HG02870 (cell line): Measurements from ENCODE around the gene PRCC.

Source experiments
- ATAC-seq: cut with Tn5 transposase; IDR thresholded peaks from one replicate; pipeline ENCODE4 v1.9.1; 2021; ENCODE audit warnings: mild to moderate bottlenecking, moderate library complexity; ENCODE audit not compliant: unreplicated experiment

Gene PRCC

DNA sequence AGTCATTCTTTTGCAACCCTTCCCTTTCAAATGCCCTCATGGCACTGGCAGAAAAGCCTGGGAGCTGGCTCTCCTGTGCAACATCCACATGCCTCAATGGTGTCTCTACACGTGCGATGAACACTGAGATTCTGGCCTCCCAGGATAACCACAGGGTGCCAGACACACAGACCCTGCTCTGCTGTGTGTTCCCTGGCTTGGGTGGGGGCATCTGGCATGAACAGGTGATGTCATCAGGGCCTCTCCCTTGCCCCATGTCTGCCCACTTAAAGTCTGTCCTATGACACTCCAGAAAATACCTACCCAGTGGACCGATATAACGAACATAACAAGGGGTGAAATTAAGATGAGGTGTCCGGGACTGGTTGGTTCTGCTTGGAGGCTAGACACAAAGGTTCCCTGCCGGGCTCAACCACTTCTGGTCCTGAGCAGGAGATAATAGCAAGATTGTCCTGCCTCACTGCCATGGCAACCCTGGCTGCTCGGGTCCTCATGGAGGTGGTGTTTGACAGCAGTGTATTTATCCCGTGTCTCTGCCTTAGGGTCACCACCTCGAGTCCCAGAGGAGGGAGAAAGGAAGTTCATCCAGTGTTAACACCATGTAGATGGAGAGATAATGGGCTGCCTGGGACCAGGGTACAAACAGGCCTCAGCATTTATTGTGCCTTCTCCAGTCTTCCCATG is 72.2 kb downstream of the PRCC start:
- ATAC-seq: no peak

DNA sequence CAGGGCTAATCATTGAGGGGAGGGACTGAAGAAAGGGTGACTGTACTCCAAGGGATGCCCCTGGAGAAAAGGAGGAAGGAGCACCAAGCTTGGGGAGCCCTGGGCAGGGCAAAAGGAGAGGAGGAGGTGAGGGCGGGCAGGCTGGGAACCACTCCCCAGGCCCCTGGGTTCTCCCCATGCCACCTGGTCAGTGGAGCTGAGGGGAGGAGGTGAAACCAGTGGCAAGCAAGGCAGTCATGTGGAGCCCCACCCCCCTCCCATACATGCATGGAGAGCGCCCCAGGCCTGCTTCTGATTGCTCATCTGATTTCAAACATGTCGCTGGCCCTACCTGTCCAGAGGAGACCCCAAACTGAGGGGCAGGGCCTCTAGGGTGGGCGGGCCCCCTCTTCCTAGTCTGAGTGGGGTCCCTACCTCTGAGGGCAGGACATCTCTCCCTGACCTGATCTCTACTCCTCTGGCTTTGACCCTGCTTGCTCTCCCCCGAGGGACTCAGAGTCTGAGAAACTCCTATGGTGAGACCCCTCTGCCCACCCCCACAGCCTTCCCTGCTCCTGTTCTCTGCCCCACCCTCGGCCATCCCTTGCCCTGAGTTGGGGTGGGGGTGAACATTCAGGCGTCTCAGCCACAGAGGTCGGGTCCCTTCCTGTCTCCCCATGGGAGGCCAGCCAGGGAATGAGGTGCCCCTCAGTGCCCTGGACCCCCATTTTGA is 73.0 kb downstream of the PRCC start:
- ATAC-seq: no peak

DNA sequence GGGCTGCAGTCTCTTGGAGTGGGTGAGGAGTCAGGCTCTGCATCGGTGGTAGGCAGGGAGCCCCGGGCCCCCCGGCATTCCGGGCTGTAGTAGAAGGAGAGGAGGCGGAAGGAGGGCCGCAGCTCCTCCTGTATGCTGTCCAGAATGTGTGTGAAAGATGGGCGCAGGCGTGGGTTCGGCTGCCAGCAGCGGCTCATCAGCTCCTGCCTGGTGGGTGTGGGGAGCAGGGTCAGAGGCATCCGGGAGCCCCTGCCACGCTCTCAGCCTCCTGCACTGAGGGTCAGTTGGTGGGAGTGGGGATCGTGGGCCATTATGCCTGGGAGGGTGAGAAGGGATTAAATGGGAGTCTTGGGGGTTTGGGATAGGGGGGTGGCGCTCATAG is 73.6 kb downstream of the PRCC start:
- ATAC-seq: no peak

DNA sequence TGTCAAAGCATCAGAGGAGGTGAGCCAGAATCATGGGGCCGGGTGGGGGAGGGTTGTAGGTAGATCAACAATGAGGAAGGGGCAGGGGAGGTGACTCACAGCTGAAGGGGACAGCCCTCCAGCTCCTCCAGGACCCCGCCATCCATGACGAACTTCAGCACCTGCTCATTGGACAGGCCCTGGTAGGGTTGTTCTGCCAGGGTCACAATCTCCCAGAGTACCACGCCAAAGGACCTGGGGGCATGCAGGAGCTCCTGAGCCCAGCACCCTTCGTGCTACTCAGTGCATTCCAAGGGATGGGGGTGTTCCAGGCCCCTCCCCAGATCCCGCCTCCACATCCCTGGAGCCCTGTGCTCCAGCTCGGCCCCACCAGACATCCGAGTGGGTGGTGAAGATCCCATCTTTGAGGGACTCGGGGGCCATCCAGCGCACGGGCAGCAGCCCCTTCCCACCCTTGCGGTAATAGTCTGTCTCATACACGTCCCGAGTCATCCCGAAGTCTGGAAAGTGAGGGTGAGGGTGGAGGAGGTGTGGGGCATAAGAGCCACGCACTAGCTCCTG is 74.0 kb downstream of the PRCC start:
- ATAC-seq: no peak

DNA sequence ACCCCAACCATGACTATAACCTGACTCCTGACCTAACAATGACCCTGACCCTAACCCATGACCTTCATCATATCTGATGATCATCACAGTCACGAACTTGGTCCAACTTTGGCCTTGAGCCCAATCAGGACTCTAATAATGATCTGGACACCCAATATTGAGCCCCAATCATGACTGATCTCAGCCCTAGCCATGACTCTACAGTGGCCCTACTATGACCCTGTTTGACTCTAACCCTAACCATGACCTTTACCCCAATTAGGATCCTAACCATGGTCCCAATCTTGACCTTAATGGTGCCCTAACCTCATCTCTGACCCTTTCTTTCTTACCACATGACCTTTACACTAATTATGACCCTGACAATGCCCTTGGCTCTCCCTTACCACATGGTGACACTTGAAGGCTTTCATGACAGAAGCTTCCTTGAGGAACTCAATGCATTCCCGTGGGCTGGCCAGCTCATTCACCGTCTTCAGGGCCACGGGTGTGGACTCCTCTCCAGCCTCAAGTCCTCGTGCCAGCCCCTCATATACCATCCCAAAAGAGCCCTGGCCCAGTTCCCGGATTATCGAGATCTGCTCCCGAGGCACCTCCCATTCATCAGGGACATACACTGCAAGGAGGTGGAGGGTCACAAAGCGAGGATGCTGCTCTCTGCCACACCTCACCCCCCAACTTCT is 75.4 kb downstream of the PRCC start:
- ATAC-seq: no peak

DNA sequence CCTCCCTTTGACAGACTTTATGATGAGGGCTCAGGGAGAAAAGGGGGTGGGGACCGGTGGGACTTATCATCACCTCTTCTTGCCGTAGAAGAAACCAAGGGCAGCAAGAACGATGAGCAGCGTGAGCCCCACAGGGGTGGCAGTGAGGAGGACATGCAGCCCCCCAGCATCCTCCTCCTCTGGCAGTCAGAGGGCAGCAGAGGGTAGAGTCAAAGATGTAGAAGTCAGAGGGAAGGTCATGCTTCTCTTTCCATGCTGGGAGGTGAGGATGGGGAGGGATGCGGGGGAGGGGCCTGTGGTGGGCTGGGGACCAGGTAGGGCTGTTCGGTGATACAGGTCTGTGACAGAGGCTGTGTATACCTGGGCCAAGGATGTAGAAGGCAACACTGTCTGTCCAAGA is 76.8 kb downstream of the PRCC start:
- ATAC-seq: no peak

DNA sequence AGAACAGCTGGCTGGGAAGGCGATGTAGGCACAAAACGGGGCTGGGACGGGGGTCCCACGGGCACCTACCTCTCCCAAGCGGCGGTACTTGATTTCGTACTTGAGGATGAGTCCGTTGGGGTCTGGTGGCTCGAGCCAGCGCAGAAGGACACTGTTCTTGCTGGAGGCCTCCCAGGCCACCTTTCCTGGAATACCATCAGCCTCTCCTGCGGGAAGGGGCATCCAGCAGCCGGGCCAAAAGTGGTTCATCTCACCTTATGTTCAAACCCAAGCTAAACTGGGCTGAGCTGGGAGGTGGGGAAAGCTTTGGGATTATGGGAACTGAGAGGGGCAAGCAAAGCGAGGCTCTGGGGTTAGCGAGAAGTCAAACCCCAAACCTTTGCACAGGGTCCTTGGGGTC is 77.3 kb downstream of the PRCC start:
- no peak for ATAC-seq

DNA sequence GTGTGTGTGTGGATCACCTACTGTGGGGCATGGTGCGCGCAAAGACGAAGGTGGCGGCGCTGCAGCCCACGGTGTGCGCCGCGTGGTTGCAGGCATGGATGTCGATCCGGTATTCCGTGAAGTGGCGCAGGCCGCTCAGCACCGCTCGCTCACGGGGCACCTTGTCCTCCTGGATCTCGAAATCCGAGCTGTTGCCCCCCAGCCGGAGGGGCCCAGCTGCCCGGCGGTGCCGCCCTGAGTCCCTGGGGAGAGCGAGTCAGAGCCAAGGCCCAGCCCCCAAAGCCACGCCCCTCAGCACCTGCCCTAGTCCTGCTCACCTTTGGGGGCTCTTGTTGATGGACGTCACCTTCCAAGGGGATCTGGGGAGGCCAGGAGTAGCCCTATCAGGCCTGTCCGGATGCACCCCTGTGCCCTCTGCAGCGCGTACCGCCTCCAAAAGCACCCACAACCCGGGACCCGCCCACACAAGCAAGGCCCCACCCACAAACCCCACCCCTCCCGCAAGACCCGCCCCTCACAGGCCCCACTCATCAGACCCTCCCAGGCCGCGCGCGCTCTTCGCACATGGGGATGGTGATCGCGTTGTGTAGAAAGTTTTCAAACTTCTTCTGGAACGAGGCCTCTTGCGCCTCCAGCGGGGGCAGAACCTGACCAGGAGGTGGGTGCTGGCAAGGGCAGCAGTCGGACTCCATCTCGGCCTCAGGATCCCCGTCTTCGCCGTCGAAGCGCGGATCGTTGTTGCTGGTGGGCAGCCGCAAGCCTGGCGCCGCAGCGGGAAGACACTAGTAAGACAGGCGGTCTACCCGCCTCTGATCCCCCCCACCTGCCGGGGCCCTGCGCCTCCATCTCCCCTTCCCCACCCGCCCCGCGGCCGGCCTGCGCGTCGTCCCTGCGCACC is 78.0 kb downstream of the PRCC start:
- no peak for ATAC-seq

DNA sequence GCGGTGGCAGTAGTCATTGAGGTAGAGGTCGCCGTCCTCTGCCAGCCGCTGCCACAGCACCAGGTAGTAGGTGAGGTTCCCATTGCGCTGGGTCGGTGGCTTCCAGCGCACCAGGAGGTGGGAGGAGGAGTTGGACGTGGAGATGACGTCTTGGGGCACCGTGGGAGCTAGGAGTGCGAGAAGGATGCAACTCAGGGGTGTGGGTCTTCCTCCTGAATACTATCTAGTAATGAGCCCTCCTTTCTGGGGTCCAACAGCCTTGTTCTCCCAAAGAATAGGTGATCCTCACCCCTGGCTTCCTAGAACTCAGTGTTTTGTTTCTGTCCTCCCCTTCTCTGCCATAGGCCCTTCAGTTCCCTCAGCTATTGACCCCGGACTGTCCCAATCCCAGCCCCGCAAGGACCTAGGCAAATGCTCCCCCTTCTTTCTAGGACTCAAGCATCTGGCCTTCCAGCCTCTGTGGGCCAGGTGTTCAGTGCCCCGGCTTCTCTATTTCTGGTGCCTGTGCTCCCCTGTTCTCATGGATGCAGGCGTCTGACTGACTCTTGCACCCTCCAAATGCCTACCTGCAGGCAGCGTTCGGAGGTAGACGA is 78.7 kb downstream of the PRCC start:
- no peak for ATAC-seq

DNA sequence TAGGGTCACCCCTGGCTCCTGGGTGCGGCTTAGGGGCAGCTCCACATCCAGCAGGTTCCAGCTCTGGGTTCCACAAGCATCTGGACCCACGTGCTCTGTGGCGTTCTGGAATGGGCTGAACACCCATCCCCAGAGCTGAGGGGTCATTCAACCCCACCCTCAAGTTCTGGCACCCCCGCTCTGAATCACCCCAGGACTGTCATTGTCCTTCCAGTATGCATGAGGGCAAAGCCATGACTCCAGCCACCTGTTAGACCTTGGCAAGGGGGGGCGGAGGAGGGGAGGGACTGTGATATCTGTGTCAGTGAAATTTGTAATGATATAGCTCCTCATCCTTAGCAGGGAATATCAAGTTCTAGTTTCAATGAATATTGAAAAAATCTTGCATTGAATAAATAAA is 79.3 kb downstream of the PRCC start:
- no peak for ATAC-seq

DNA sequence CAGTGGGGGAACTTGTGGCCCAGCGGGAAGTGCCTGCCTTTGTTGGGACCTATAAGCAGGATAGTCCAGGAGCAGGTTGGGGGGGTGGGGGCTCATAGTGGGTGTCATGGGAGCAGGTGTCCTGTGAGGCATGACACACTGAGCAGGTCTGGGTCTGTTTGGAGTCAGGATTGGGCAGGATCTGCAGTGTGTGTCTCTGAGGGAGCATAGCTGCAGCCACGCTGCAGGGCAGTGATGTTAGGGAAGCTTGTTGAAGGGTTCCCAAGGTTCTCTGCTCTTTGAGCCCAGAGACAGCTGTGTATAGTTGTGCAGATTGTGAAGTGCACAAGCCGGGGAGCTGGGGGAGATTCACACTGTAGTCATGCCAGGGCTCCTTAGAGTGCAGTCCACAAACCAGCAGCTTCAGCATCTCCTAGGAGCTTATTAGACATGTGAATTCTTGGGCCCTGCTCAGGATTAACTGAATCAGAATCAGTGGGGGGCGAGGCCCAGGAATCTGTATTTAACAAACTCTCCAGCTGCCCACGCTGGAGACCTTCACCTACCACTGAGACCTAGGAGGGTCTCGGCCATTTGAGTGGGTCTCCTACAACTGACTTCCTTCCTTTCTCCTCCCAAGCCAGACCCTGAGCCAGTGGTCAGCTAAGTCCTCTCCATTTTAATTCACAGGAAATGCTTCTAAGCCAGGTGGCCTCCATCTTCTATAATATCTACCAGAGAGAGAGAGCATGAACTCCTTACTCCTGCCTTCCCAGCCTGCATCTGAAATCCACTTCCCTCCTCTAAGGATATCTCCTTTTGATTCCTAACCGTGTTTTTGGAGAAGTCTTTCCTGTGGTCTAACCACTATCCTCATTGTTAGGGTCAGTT is 80.5 kb downstream of the PRCC start:
- no peak for ATAC-seq

DNA sequence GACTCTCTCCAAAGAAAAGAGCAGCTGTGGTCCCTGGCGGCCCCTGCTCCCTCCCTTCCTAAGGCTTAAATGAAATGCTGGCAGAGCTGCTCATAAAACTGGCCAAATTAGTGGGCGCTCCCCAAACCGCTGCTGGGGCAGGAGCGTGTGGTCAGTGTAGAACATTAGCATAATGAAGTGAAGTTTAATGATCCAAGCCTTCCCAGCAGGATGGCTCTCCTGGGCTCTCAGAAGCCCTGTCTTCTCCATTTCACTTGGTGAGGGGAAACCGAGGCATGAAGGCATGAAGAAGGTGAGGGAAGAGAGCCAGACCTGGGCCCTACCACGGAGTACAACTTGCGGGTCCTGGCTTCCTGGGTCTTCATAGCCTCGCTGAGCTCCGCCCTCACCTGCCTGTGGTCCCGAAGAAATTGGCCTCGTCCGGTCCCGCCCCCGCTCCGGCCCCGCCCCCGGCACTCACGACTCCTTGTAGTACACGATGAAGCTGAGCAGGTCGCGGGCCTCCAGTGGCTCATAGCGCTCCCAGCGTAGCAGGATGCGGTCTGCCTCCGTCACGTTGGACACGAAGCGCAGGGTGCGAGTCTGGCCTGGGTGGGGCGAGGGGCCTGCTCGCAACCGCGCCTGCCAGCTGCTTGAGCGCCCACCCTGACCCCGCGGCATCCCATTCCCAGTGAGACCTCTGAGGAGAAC is 81.3 kb downstream of the PRCC start:
- no peak for ATAC-seq

DNA sequence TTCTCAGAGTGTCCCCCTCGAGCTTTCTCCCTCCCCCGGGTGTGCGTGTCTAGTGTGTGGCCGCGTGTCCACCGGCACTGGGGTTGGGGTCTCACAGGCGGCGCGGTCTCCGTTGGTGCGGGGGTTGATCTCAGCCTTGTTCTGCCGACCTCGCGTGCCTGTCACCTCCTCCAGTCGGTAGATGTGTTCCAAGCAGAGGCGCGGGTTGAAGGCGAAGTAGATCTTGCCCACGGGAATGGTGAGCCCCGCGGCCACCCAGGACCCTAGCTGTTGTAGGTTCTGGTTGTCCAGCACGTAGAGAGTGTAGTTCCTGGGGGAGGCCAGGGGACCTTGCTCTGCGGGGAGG is 81.8 kb downstream of the PRCC start:
- no peak for ATAC-seq
